ENCODE results near the gene GABRB3. TPM values are rescaled to one million over a fixed set of nuclear protein-coding genes. Genes with fewer than 3 reads are reported as not detected.

Gene GABRB3
- polyA plus RNA-seq, 1 donor from 2014 or later: not detected

- Mint-ChIP-seq H3K9me3 (peaks cover 5 to 11% (median 6%) of the 10 kb centered on the region in 3 donors), H3K4me3 (no peak overlapping the region), H3K27me3 (no peaks in the 10 kb centered on the region), H3K36me3 (no peaks in the 10 kb centered on the region), H3K4me1 (no peaks in the 10 kb centered on the region), H3K27ac (no peak overlapping the region)
Measured at GRCh38 chr15:26673445-26673844, 99.4 kb downstream of the GABRB3 start.

GRCh38 chr15:26670116-26670515 lies 102.8 kb downstream of the GABRB3 start:
- H3K27me3 Mint-ChIP-seq: no peaks in the 10 kb centered on the region
- H3K27ac Mint-ChIP-seq: no peak overlapping the region
- no peak overlapping the region for H3K4me3 Mint-ChIP-seq
- no peaks in the 10 kb centered on the region for H3K4me1 Mint-ChIP-seq
- peaks cover 4 to 11% (median 6%) of the 10 kb centered on the region in 3 donors for H3K9me3 Mint-ChIP-seq
- H3K36me3 Mint-ChIP-seq: no peaks in the 10 kb centered on the region

GRCh38 chr15:26667222-26667988 lies 105.5 kb downstream of the GABRB3 start:
- H3K27me3 Mint-ChIP-seq: no peaks in the 10 kb centered on the region
- no peaks in the 10 kb centered on the region for H3K4me1 Mint-ChIP-seq
- H3K27ac Mint-ChIP-seq: no peak overlapping the region

GRCh38 chr15:26665957-26666791 lies 106.7 kb downstream of the GABRB3 start:
- H3K36me3 Mint-ChIP-seq: peaks cover 1% of the 10 kb centered on the region
- H3K4me1 Mint-ChIP-seq: no peaks in the 10 kb centered on the region
- no peaks in the 10 kb centered on the region for H3K27me3 Mint-ChIP-seq
- H3K27ac Mint-ChIP-seq: no peak overlapping the region
- H3K4me3 Mint-ChIP-seq: no peak overlapping the region
- H3K9me3 Mint-ChIP-seq: peaks cover 0 to 2% (median 2%) of the 10 kb centered on the region in 3 donors

More at GRCh38 chr15:26667222-26667988, 105.5 kb downstream of the GABRB3 start:
- H3K4me3 Mint-ChIP-seq: no peak overlapping the region
- H3K9me3 Mint-ChIP-seq: peaks cover 1 to 6% (median 4%) of the 10 kb centered on the region in 3 donors
- no peaks in the 10 kb centered on the region for H3K36me3 Mint-ChIP-seq

- Mint-ChIP-seq H3K36me3 (peaks cover 1% of the 10 kb centered on the region), H3K9me3 (peaks cover 0 to 8% (median 5%) of the 10 kb centered on the region in 3 donors), H3K27me3 (no peaks in the 10 kb centered on the region), H3K4me1 (peaks cover 0 to 3% (median 0%) of the 10 kb centered on the region in 3 donors), H3K27ac (no peak overlapping the region), H3K4me3 (no peak overlapping the region)
Measured at GRCh38 chr15:26662283-26662682, 110.6 kb downstream of the GABRB3 start.

- Mint-ChIP-seq H3K27me3 (no peaks in the 10 kb centered on the region), H3K4me3 (no peak overlapping the region), H3K4me1 (peaks cover 0 to 3% (median 0%) of the 10 kb centered on the region in 3 donors), H3K27ac (no peak overlapping the region), H3K9me3 (peaks cover 0 to 8% (median 5%) of the 10 kb centered on the region in 3 donors), H3K36me3 (peaks cover 1% of the 10 kb centered on the region)
Measured at GRCh38 chr15:26661748-26662147, 111.1 kb downstream of the GABRB3 start.

- peaks cover 0 to 8% (median 5%) of the 10 kb centered on the region in 3 donors for H3K9me3 Mint-ChIP-seq
- H3K27ac Mint-ChIP-seq: no peak overlapping the region
- no peaks in the 10 kb centered on the region for H3K27me3 Mint-ChIP-seq
- peaks cover 0 to 3% (median 0%) of the 10 kb centered on the region in 3 donors for H3K4me1 Mint-ChIP-seq
- H3K36me3 Mint-ChIP-seq: peaks cover 1% of the 10 kb centered on the region
- no peak overlapping the region for H3K4me3 Mint-ChIP-seq
Measured at GRCh38 chr15:26661107-26661506, 111.8 kb downstream of the GABRB3 start.

GRCh38 chr15:26660241-26660640 lies 112.6 kb downstream of the GABRB3 start:
- peaks cover 0 to 3% (median 0%) of the 10 kb centered on the region in 3 donors for H3K4me1 Mint-ChIP-seq
- H3K4me3 Mint-ChIP-seq: no peak overlapping the region
- H3K36me3 Mint-ChIP-seq: peaks cover 1% of the 10 kb centered on the region
- H3K27me3 Mint-ChIP-seq: no peaks in the 10 kb centered on the region
- H3K27ac Mint-ChIP-seq: no peak overlapping the region
- H3K9me3 Mint-ChIP-seq: peaks cover 0 to 11% (median 5%) of the 10 kb centered on the region in 3 donors

GRCh38 chr15:26658290-26658689 lies 114.6 kb downstream of the GABRB3 start:
- peaks cover 4 to 11% (median 5%) of the 10 kb centered on the region in 3 donors for H3K9me3 Mint-ChIP-seq
- H3K27ac Mint-ChIP-seq: no peak overlapping the region
- peaks cover 0 to 3% (median 0%) of the 10 kb centered on the region in 3 donors for H3K4me1 Mint-ChIP-seq
- H3K4me3 Mint-ChIP-seq: no peak overlapping the region
- no peaks in the 10 kb centered on the region for H3K27me3 Mint-ChIP-seq
- H3K36me3 Mint-ChIP-seq: peaks cover 1% of the 10 kb centered on the region

- Mint-ChIP-seq H3K4me3 (no peak overlapping the region), H3K27me3 (no peaks in the 10 kb centered on the region), H3K9me3 (peaks cover 3 to 11% (median 4%) of the 10 kb centered on the region in 3 donors), H3K4me1 (peaks cover 0 to 3% (median 0%) of the 10 kb centered on the region in 3 donors), H3K36me3 (no peaks in the 10 kb centered on the region), H3K27ac (peak overlapping the region in 1 of 3 donors; percentile 87)
Measured at GRCh38 chr15:26656080-26656479, 116.8 kb downstream of the GABRB3 start.

- Mint-ChIP-seq H3K4me1 (no peaks in the 10 kb centered on the region), H3K9me3 (peaks cover 3 to 14% (median 5%) of the 10 kb centered on the region in 3 donors)
Measured at GRCh38 chr15:26651909-26652308, 121.0 kb downstream of the GABRB3 start.

GRCh38 chr15:26648676-26649075 lies 124.2 kb downstream of the GABRB3 start:
- Mint-ChIP-seq H3K9me3 (peaks cover 3 to 23% (median 6%) of the 10 kb centered on the region in 3 donors), H3K36me3 (no peaks in the 10 kb centered on the region), H3K4me1 (no peaks in the 10 kb centered on the region), H3K27me3 (no peaks in the 10 kb centered on the region), H3K4me3 (peak overlapping the region in 1 of 4 donors; percentile 54), H3K27ac (peak overlapping the region in 1 of 3 donors; percentile 71)

More at GRCh38 chr15:26651909-26652308, 121.0 kb downstream of the GABRB3 start:
- Mint-ChIP-seq H3K27ac (no peak overlapping the region), H3K27me3 (no peaks in the 10 kb centered on the region), H3K4me3 (no peak overlapping the region), H3K36me3 (no peaks in the 10 kb centered on the region)

GRCh38 chr15:26644948-26645347 lies 127.9 kb downstream of the GABRB3 start:
- H3K27ac Mint-ChIP-seq: no peak overlapping the region

GRCh38 chr15:26641144-26641543 lies 131.7 kb downstream of the GABRB3 start:
- H3K36me3 Mint-ChIP-seq: no peaks in the 10 kb centered on the region
- H3K4me3 Mint-ChIP-seq: no peak overlapping the region
- H3K27ac Mint-ChIP-seq: no peak overlapping the region
- no peaks in the 10 kb centered on the region for H3K4me1 Mint-ChIP-seq
- H3K27me3 Mint-ChIP-seq: no peaks in the 10 kb centered on the region
- peaks cover 2 to 26% (median 4%) of the 10 kb centered on the region in 3 donors for H3K9me3 Mint-ChIP-seq

More at GRCh38 chr15:26644948-26645347, 127.9 kb downstream of the GABRB3 start:
- peaks cover 4 to 27% (median 4%) of the 10 kb centered on the region in 3 donors for H3K9me3 Mint-ChIP-seq
- H3K4me1 Mint-ChIP-seq: no peaks in the 10 kb centered on the region
- H3K27me3 Mint-ChIP-seq: no peaks in the 10 kb centered on the region
- no peaks in the 10 kb centered on the region for H3K36me3 Mint-ChIP-seq
- no peak overlapping the region for H3K4me3 Mint-ChIP-seq

- Mint-ChIP-seq H3K27me3 (no peaks in the 10 kb centered on the region), H3K9me3 (peaks cover 2 to 24% (median 4%) of the 10 kb centered on the region in 3 donors), H3K27ac (no peak overlapping the region), H3K4me3 (no peak overlapping the region), H3K36me3 (no peaks in the 10 kb centered on the region), H3K4me1 (no peaks in the 10 kb centered on the region)
Measured at GRCh38 chr15:26640601-26641000, 132.3 kb downstream of the GABRB3 start.
